ENCODE results near the gene OTUD7B. TPM values are rescaled to one million over a fixed set of nuclear protein-coding genes. Genes with fewer than 3 reads are reported as not detected.
A peak's percentile ranks its signal among the peaks of the same experiment; 100 is the strongest.

OTUD7B gene
- total RNA-seq, 3 donors from 2014 or later = 39.2 to 52.7 (median 49.3) TPM

GRCh38 chr1:150012611-150013010 lies 2.1 kb upstream of the OTUD7B start:
- H3K4me1 ChIP-seq (ENCODE audit: low read depth) = peaks cover 34% of the 10 kb centered on the region
- ATAC-seq (no peak), DNase-seq (peak; percentile 13 to 37 (median 23))
- intact Hi-C loops (cut with DNase I, micrococcal nuclease) = no loop called here
- no peaks in the 10 kb centered on the region for H3K9me3 ChIP-seq
- H3K4me3 ChIP-seq = no peak overlapping the region
- TF ChIP-seq, protein P1, sequence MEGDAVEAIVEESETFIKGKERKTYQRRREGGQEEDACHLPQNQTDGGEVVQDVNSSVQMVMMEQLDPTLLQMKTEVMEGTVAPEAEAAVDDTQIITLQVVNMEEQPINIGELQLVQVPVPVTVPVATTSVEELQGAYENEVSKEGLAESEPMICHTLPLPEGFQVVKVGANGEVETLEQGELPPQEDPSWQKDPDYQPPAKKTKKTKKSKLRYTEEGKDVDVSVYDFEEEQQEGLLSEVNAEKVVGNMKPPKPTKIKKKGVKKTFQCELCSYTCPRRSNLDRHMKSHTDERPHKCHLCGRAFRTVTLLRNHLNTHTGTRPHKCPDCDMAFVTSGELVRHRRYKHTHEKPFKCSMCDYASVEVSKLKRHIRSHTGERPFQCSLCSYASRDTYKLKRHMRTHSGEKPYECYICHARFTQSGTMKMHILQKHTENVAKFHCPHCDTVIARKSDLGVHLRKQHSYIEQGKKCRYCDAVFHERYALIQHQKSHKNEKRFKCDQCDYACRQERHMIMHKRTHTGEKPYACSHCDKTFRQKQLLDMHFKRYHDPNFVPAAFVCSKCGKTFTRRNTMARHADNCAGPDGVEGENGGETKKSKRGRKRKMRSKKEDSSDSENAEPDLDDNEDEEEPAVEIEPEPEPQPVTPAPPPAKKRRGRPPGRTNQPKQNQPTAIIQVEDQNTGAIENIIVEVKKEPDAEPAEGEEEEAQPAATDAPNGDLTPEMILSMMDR (IDR thresholded peaks at IDR 0.05) = no peak
- H3K36me3 ChIP-seq (ENCODE audit: low read depth) = no peaks in the 10 kb centered on the region

DNA sequence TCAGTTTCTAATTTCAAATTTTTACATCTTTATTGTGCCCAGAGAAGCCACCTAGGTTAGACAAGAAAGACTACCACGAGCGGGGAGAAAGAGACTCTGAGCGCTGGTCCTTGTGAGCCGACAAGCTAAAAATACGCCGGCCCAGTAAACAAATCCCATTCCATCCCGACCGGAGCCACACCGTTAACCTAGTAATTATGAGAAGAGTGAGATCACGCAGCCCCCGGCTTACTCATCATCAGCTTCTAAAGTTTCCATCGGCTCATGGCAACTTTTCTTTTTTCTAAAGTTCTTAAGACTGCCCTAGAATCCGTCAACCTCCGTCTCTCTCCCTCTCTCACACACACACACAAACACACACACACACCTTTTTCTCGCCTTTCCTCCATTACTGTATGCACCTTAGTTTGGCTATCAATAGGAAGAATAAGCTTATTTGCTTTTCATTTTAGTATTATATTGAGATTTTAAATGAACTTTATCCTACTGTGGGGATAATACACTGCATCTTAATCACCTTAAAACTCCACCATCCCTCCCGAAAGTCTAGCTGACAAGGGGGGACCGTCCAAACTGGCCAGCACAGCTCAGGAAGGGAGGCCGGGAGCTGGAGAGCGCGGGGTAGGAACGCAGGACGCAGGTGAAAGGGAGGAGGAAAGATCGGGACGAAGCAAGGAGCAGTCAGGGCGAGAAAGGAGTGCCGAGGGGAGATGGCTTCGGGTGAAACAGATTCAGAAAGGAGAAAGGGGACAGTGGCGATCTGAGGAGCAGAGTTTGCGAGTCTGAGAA lies 728 bp downstream of the OTUD7B start:
- H3K36me3 ChIP-seq (ENCODE audit: low read depth) = no peaks in the 10 kb centered on the region
- no peaks in the 10 kb centered on the region for H3K9me3 ChIP-seq
- H3K4me1 ChIP-seq (ENCODE audit: low read depth) = peaks cover 29% of the 10 kb centered on the region
- H3K4me3 ChIP-seq = peak overlapping the region; percentile 83
- TF ChIP-seq, protein P1 (IDR thresholded peaks at IDR 0.05) = no peak
- DNase-seq (peak in 2 of 3 donors; percentile 37 to 59), ATAC-seq (peak; percentile 65)
- intact Hi-C loops (cut with DNase I, micrococcal nuclease) = no loop called here

GRCh38 chr1:150008699-150009098 lies 1.8 kb downstream of the OTUD7B start:
- peaks cover 29% of the 10 kb centered on the region for H3K4me1 ChIP-seq (ENCODE audit: low read depth)
- no peaks in the 10 kb centered on the region for H3K9me3 ChIP-seq
- ATAC-seq (no peak), DNase-seq (no peak)
- no peak overlapping the region for H3K4me3 ChIP-seq
- intact Hi-C loops (cut with DNase I, micrococcal nuclease) = no loop called here
- no peaks in the 10 kb centered on the region for H3K36me3 ChIP-seq (ENCODE audit: low read depth)
- TF ChIP-seq, protein P1 (IDR thresholded peaks at IDR 0.05) = no peak

DNA sequence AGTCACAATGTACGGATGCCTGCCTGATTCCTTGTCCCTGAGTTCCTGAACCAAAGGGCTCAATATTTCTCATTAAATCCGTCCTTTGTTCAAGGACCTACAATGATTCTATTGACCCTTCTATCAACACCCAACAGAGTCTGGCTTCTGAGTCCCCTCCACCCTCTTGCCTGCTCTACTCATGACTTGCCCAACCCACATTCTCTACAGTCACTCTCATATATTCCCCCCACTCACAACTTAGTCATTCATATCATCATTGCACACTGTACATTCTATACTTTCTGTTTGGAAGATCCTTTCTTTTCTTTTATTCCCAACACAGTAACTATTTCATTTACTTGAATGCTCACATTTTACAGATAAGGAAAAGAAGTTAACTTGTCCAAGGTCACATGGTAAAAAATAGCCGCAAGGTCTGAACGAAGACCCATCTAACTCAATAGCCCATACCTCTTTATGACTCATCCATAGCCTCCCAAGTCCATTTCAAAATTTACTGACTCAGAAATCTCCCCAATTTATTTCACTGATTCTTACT lies 3.6 kb downstream of the OTUD7B start:
- Histone ChIP-seq H3K9me3 (no peaks in the 10 kb centered on the region), H3K4me3 (no peak overlapping the region), H3K36me3 (ENCODE audit: low read depth) (no peaks in the 10 kb centered on the region), H3K4me1 (ENCODE audit: low read depth) (peaks cover 22% of the 10 kb centered on the region)
- ATAC-seq (no peak), DNase-seq (no peak)
- intact Hi-C loops (cut with DNase I, micrococcal nuclease) = no loop called here
- TF ChIP-seq, protein P1 (IDR thresholded peaks at IDR 0.05) = no peak

GRCh38 chr1:150005606-150006005 lies 4.9 kb downstream of the OTUD7B start:
- DNase-seq (no peak), ATAC-seq (no peak)
- Histone ChIP-seq H3K4me1 (ENCODE audit: low read depth) (peaks cover 18% of the 10 kb centered on the region), H3K36me3 (ENCODE audit: low read depth) (no peaks in the 10 kb centered on the region), H3K4me3 (no peak overlapping the region), H3K9me3 (no peaks in the 10 kb centered on the region)
- intact Hi-C loops (cut with DNase I, micrococcal nuclease) = no loop called here
- TF ChIP-seq, protein P1 (IDR thresholded peaks at IDR 0.05) = no peak
